ENCODE data around the gene GPM6B. TPM values are rescaled to one million over a fixed set of nuclear protein-coding genes. Genes with fewer than 3 reads are reported as not detected.

GPM6B gene
- total and polyA plus RNA-seq, 2 experiments from 2014 or later, result 82.6 to 95.4 TPM

DNA sequence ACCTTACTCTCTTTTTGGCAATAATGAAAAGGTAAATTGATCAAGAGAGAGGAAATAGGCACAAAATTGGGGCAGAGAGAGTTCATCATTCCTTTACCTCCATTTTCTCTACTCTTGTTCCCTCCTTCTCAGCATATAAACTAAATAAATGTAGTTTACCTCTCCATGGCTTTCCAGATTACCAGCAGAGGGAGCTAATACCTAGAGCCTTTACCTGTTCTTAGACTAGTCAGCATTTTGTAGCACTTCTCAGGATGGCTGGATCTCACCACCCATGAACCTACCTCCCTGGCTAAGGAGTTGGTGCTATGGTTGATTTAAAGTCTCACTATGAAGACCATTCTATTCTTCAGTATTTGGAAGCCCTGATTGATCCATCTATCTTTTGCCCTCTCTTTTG lies 66.7 kb downstream of the GPM6B start:
- H3K4me1 Mint-ChIP-seq, result no peaks in the 10 kb centered on the region

More for the DNA sequence above, 66.7 kb downstream of the GPM6B start:
- peak; percentile 60 for DNase-seq (ENCODE audit: low spot score)
- Histone ChIP-seq H3K27ac (ENCODE audit: low read depth) (no peak overlapping the region), H3F3A (replicated peaks; ENCODE audit: low read depth) (no peaks in the 10 kb centered on the region), H3K4me3 (no peak overlapping the region), H3K27me3 (ENCODE audit: insufficient read depth) (no peaks in the 10 kb centered on the region), H2AFZ (no peak overlapping the region), H3K4me2 (no peak overlapping the region), H3K4me1 (ENCODE audit: insufficient read depth) (no peaks in the 10 kb centered on the region), H3K9me2 (ENCODE audit: insufficient read depth) (no peaks in the 10 kb centered on the region), H4K20me1 (replicated peaks; ENCODE audit: insufficient read depth) (no peaks in the 10 kb centered on the region), H3K36me3 (ENCODE audit: insufficient read depth) (0 out of 2 replicates have a peak, but pooled peaks cover 7% of the 10 kb centered on the region), H3K79me2 (replicated peaks; ENCODE audit: insufficient read depth) (no peaks in the 10 kb centered on the region)
- Mint-ChIP-seq H3K4me3 (no peak overlapping the region), H3K36me3 (ENCODE audit: low read depth) (peaks cover 64% of the 10 kb centered on the region), H3K9me3 (no peaks in the 10 kb centered on the region), H3K27me3 (ENCODE audit: insufficient read depth, low read depth, poor library complexity) (no peaks in the 10 kb centered on the region), H3K27ac (no peak overlapping the region; the same call in 1 of the 2 replicates)
- TF ChIP-seq ZNF462 (CRISPR knock-in tag; IDR thresholded peaks at IDR 0.05), result no peak
- no peak for TF ChIP-seq EZH2phosphoT487 (IDR thresholded peaks at IDR 0.05; ENCODE audit: unreplicated experiment)
- TF ChIP-seq EZH2 (IDR thresholded peaks at IDR 0.05; ENCODE audit: low read depth, unreplicated experiment), result no peak
- TF ChIP-seq, protein P1, sequence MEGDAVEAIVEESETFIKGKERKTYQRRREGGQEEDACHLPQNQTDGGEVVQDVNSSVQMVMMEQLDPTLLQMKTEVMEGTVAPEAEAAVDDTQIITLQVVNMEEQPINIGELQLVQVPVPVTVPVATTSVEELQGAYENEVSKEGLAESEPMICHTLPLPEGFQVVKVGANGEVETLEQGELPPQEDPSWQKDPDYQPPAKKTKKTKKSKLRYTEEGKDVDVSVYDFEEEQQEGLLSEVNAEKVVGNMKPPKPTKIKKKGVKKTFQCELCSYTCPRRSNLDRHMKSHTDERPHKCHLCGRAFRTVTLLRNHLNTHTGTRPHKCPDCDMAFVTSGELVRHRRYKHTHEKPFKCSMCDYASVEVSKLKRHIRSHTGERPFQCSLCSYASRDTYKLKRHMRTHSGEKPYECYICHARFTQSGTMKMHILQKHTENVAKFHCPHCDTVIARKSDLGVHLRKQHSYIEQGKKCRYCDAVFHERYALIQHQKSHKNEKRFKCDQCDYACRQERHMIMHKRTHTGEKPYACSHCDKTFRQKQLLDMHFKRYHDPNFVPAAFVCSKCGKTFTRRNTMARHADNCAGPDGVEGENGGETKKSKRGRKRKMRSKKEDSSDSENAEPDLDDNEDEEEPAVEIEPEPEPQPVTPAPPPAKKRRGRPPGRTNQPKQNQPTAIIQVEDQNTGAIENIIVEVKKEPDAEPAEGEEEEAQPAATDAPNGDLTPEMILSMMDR (conservative IDR thresholded peaks at IDR 0.05; ENCODE audit: low read depth in 2 of 2), result peak; percentile 60 to 64
- no peak for TF ChIP-seq REST (IDR thresholded peaks at IDR 0.05; ENCODE audit: unreplicated experiment)
- no peak for TF ChIP-seq NANOG (IDR thresholded peaks at IDR 0.05; ENCODE audit: borderline replicate concordance)
- ATAC-seq, result peak; percentile 65

Data from GM23338 (cell line).